H1 (cell line): ENCODE results near the gene DKK2. TPM values are rescaled to one million over a fixed set of nuclear protein-coding genes. Genes with fewer than 3 reads are reported as not detected.

Experiments
- BACH1 ChIP-seq: IDR thresholded peaks from 2 replicates; pipeline ENCODE4 v1.6.1; 2012; ENCODE audit warnings: low read length, improper control_type of control experiment
- CBX8 ChIP-seq: fragments of 300-800, 300-1000 bp; sonication (generic); IDR thresholded peaks from 2 replicates; pipeline ENCODE4 v1.7.1; 2016; ENCODE audit warnings: low read depth, low read length, borderline replicate concordance
- EGR1 ChIP-seq: IDR thresholded peaks from 2 replicates; pipeline ENCODE4 v1.6.1; 2011; ENCODE audit warnings: low read depth, low read length, borderline replicate concordance
- SRF ChIP-seq: IDR thresholded peaks from 2 replicates; pipeline ENCODE4 v1.6.1; 2011; ENCODE audit warnings: mild to moderate bottlenecking, low read depth, low read length, moderate library complexity
- polyA plus RNA-seq, 7 experiments: library from polyadenylated mRNA; depleted of rRNA in 3 of 7; stranded (reverse) in 5 of 7; unstranded in 2 of 7; fragments of >200 nt in 5 of 7; fragments of 200-250 nt in 2 of 7; gene quantifications; 1 replicate in 5 of 7; 2 replicates in 1 of 7; 4 replicates in 1 of 7; pipeline versions ENCODE4 v1.2.1 to v1.2.3, GENCODE V29; 2011 to 2013; ENCODE audit warnings: missing spikeins in 2 of 7, mixed read lengths in 2 of 7
- total RNA-seq: library from RNA; stranded (reverse); fragmentation: NEBNext Ultra II Directional; extraction: Animal tissue kit (Norgen Biotek cat#: 25700); gene quantifications from 2 replicates; pipeline ENCODE4 v1.2.1, GENCODE V29; 2021
- TF ChIP-seq, protein P1 (sequence below), 3 experiments: IDR thresholded peaks; 1 replicate in 2 of 3; 2 replicates in 1 of 3; pipeline versions ENCODE4 v1.5.1 to v1.6.1; 2011; ENCODE audit warnings: low read length in 3 of 3, mild to moderate bottlenecking in 3 of 3, inconsistent platforms in 2 of 3, low read depth in 1 of 3, moderate library complexity in 1 of 3; ENCODE audit not compliant: insufficient read depth in 1 of 3; ENCODE audit errors: control extremely low read depth in 1 of 3

DKK2 gene
- total and polyA plus RNA-seq, 2 of the 8 experiments (the other 6 are each of a cell fraction or from before 2014, with no cell fraction given), result 0.09 to 0.13 TPM

DNA sequence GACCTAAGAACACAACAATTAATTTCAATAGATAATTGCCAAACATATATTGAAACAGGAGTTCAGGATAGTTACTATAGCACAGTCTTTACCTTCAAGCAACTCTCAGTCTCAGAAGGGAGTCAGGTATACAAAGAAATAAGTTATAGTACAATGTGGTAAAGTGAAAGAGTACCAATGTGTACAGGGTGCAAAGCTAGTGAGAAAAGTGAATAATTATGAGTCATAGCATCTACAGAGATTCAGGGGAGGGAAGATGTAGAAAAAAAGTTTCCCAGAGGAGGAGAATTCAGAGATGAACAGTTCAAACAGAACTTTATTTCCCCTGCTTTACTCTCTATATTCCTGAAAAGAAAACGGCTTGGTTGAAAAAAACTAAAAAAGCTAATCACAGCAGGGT lies 22.7 kb upstream of the DKK2 start (continued):
- TF ChIP-seq SRF, result no peak
- TF ChIP-seq EGR1, result no peak
- TF ChIP-seq, protein P1, sequence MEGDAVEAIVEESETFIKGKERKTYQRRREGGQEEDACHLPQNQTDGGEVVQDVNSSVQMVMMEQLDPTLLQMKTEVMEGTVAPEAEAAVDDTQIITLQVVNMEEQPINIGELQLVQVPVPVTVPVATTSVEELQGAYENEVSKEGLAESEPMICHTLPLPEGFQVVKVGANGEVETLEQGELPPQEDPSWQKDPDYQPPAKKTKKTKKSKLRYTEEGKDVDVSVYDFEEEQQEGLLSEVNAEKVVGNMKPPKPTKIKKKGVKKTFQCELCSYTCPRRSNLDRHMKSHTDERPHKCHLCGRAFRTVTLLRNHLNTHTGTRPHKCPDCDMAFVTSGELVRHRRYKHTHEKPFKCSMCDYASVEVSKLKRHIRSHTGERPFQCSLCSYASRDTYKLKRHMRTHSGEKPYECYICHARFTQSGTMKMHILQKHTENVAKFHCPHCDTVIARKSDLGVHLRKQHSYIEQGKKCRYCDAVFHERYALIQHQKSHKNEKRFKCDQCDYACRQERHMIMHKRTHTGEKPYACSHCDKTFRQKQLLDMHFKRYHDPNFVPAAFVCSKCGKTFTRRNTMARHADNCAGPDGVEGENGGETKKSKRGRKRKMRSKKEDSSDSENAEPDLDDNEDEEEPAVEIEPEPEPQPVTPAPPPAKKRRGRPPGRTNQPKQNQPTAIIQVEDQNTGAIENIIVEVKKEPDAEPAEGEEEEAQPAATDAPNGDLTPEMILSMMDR (IDR thresholded peaks at IDR 0.05; ENCODE audit: control extremely low read depth in 1 of 3, insufficient read depth in 1 of 3, low read depth in 1 of 3, low read length in 3 of 3), result no peak
- no peak for TF ChIP-seq CBX8
- TF ChIP-seq BACH1, result no peak
